Measurements from ENCODE around the gene C1QTNF8. TPM values are rescaled to one million over a fixed set of nuclear protein-coding genes. Genes with fewer than 3 reads are reported as not detected.
"Not testable (repeated sequence)": the region's sequence is repeated elsewhere in the genome, so short reads cannot be mapped to it uniquely, and the experiment has no call there.

The C1QTNF8 gene
- total RNA-seq, 1 donor from 2014 or later: not detected

DNA sequence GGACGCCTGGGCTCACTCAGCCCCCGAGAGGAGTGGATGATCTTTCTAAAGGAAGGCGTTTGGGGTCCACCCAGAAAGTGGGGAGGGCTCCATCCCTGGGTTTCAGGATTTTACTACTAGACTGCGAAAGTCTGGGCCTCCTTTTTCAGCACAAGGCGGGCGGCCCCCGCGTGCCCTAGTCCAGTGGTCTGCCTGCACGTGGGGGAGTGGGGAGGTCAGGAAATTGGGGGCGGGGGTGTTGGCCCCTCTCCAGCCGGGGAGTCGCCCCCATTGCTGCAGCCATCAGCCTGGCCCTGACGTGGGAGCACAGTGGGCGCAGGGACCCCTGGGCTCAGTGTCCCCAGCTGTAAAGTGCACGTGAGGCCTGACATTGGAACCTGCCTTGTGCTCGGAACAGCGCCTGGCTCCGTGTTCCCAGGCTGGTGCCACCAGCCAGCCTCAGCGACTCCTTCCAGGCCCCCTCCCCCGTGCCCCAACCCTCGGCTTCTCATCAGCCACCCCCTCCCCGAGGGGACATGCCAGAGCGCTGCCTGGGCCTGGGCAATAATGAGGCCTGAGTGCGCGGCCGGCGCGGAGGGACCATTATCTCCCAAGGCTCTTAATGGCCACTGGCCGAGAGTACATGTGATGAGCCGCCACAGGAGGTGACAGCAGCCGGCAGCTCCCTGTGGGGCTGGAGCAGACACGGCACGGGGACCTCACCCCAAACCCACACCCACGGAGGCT lies 2.4 kb upstream of the C1QTNF8 start:
- H3K36me3 Mint-ChIP-seq (ENCODE audit: low read depth): no peaks in the 10 kb centered on the region

DNA sequence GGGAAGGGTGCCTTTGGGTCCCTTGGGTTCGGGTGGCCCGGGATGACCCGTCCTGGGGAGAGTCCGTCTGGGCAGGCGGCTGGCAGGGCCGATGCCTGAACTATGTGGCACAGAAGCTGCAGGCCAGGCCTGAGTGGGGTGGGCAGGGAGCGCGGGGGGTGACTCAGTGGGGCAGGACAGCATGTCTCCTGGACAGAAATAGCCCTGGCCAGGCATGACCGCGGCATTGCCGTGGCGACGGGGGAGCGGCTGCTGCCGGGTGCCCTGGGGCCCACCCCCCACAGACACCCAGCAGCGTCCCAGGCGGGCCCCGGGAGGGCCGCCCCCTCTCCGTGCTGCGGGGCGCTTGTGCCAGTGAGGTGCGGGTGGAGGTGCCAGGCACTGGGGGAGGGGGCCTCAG lies 1.8 kb upstream of the C1QTNF8 start:
- no peak overlapping the region for H3K4me3 Mint-ChIP-seq
- intact Hi-C loops (cut with micrococcal nuclease): no loop called here
- no peak overlapping the region for H3K27ac Mint-ChIP-seq
- H3K9me3 Mint-ChIP-seq: no peaks in the 10 kb centered on the region
- DNase-seq: no peak
- H3K27me3 Mint-ChIP-seq: no peaks in the 10 kb centered on the region
- H3K36me3 Mint-ChIP-seq (ENCODE audit: low read depth): no peaks in the 10 kb centered on the region
- H3K4me1 Mint-ChIP-seq: no peaks in the 10 kb centered on the region

More for the DNA sequence above, 2.4 kb upstream of the C1QTNF8 start:
- H3K9me3 Mint-ChIP-seq: no peaks in the 10 kb centered on the region
- no peak overlapping the region for H3K27ac Mint-ChIP-seq
- H3K27me3 Mint-ChIP-seq: no peaks in the 10 kb centered on the region
- H3K4me3 Mint-ChIP-seq: no peak overlapping the region
- H3K4me1 Mint-ChIP-seq: no peaks in the 10 kb centered on the region
- intact Hi-C loops (cut with micrococcal nuclease): no loop called here
- no peak for DNase-seq

DNA sequence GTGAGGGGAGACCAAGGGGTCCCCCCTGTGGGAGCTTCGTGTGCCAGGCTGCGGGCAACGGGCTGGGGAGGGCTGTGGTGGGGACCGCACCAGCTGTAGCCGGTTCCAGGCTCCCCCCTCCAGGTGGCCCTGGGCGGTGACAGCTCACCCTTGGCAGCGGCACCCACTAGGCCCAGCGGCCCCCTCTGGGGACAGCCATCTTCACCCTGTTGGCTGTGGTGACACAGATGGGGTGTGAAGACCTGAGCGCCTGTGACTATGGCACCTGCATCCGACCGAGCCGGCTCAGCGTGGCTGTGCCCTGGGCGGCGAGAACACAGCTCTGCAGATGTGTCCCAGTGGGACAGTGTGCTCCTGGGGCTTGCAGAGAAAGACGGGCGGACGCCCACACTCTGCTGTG lies 1.1 kb upstream of the C1QTNF8 start:
- DNase-seq: no peak
- H3K4me3 Mint-ChIP-seq: no peak overlapping the region
- intact Hi-C loops (cut with micrococcal nuclease): no loop called here
- H3K4me1 Mint-ChIP-seq: no peaks in the 10 kb centered on the region
- H3K36me3 Mint-ChIP-seq (ENCODE audit: low read depth): no peaks in the 10 kb centered on the region
- H3K27me3 Mint-ChIP-seq: no peaks in the 10 kb centered on the region
- H3K9me3 Mint-ChIP-seq: no peaks in the 10 kb centered on the region
- H3K27ac Mint-ChIP-seq: no peak overlapping the region

DNA sequence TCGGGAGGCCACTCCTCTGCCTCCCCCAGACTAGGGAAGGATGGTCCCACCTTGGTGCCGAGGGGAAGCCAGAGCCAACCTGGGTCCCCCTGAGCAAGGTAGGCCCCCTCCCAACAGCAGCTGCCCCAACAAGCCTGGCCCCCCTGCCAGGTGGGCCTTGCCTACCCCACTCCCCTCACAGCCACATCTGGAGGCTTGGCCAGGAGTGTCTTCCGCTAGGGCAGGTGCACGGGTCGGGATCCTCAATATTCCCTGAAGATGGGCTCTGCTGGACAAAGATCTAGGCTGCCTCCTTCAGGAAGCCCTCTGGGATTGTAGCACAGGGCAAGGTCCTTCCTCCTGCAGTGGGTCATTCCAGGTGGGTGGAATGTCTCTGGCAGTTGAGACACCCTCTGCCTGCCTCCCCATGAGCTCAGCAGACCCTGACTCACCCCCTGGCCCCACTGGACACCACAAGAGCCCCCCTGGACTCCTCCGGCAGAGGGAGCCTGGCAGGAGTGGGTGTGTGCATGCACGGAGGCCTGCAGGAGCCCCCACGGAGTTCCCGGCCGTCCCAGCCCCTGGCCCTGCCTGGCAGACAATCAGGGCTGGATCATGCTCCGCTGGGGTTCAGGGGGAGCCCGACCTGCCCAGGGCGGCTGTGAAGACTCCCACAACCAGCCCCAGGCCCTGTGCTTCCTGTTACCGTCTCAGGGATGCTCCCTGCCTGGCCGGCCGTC lies 435 bp downstream of the C1QTNF8 start:
- Mint-ChIP-seq H3K36me3 (ENCODE audit: low read depth) (no peaks in the 10 kb centered on the region), H3K4me1 (no peaks in the 10 kb centered on the region), H3K27ac (no peak overlapping the region), H3K9me3 (no peaks in the 10 kb centered on the region), H3K4me3 (no peak overlapping the region), H3K27me3 (no peaks in the 10 kb centered on the region)
- intact Hi-C loops (cut with micrococcal nuclease): no loop called here
- no peak for DNase-seq

DNA sequence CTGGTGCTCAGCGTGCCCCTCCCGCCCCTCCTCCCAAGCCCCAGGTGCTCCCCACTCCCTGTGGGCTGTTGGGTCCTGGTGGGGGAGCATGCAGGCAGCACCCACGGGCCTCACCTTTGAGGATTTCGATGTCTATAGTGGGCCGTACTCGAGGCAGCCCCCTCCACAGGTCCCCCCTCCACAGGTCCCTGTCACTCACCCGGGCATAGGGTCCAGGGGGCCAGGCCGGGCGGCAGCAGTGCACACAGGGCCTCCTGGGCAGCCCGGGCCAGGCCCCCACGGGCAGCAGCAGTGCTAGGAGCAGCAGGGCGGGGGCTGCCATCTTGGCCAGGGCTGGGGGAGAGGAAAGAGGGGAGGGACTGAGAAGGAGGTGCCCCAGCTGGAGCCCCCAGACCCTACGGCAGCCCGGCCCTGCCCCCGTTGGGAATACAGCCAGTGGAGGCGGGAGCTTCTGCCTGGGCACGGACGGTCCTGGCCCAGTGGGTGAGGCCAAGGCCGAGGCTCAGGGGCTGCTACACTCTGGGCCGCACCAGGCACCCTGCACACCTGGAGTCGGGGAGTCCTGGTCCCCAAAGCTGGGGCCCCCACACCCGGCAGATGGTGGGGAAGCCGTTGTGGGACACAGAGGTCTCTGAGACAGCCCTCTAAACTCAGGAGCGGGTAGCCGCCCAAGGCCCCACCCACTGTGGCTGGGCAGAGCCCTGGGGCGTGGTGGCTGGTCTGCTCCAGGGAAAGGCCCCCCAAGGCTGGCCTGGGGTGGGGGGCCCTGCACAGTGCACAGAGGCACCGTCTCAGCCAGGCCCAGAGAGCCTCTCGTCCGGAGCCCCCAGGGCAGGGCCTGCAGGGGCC lies 1.2 kb downstream of the C1QTNF8 start:
- Mint-ChIP-seq H3K27ac (no peak overlapping the region), H3K4me3 (no peak overlapping the region), H3K4me1 (no peaks in the 10 kb centered on the region), H3K36me3 (ENCODE audit: low read depth) (no peaks in the 10 kb centered on the region), H3K9me3 (no peaks in the 10 kb centered on the region), H3K27me3 (no peaks in the 10 kb centered on the region)
- DNase-seq: no peak
- intact Hi-C loops (cut with micrococcal nuclease): no loop called here

DNA sequence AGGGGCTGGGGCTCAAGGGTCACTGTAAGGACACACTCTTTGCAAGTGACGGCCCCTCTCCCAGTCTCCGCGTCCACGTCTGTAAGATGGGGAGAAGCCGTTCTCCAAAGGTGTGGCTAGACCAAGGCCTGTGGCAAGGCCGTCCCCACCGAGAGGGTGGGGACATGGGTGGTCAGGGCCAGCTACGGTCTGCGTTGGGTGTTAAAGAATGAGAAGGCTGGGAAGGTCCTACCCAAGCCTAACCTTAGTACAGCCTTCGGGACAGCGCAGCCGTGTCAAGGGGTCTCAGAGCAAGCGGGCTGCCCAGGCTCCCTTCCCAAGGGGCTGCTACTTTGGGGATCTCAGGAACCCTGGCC lies 1.9 kb downstream of the C1QTNF8 start:
- Mint-ChIP-seq H3K4me1 (no peaks in the 10 kb centered on the region), H3K9me3 (no peaks in the 10 kb centered on the region), H3K36me3 (ENCODE audit: low read depth) (no peaks in the 10 kb centered on the region), H3K27ac (no peak overlapping the region), H3K27me3 (no peaks in the 10 kb centered on the region), H3K4me3 (no peak overlapping the region)
- intact Hi-C loops (cut with micrococcal nuclease): no loop called here
- no peak for DNase-seq

DNA sequence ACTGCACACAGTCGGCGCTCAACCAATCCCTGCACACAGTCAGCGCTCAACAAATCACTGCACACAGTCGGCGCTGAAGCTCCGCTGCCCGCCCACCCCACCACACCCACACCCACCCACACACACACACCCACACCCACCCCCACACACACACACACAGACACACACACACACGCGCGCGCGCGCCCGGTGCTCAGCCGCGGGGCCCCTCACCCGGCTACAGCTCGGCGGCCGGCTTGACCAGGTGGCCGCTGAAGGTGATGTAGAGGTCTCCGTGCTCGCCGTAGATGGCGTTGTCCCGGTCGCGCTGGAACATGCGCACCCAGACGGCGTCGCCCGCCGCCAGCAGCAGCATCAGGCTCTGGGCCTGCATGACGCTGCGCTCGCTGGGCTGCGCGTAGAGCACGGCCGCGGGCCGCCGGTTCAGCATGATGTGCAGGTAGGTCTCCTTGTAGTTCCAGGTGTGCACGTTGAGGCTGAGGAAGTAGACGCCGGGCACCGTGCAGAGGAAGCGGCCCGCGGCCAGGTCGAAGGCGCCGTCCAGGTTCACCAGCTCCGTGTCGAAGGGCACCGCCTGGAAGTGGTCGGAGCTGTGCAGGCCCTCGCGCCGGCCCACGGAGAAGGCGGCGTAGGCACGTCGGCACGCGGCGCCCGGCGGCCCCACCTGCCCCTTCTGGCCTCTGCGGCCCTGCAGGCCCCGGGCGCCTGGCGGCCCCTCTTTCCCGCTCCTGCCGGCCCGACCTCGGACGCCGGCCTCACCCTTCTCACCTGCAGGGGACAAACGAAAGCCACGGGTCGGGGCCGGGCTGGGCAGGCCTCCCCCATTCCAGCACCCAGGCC lies 2.5 kb downstream of the C1QTNF8 start:
- no peak for DNase-seq
- no peak overlapping the region for H3K27ac Mint-ChIP-seq

DNA sequence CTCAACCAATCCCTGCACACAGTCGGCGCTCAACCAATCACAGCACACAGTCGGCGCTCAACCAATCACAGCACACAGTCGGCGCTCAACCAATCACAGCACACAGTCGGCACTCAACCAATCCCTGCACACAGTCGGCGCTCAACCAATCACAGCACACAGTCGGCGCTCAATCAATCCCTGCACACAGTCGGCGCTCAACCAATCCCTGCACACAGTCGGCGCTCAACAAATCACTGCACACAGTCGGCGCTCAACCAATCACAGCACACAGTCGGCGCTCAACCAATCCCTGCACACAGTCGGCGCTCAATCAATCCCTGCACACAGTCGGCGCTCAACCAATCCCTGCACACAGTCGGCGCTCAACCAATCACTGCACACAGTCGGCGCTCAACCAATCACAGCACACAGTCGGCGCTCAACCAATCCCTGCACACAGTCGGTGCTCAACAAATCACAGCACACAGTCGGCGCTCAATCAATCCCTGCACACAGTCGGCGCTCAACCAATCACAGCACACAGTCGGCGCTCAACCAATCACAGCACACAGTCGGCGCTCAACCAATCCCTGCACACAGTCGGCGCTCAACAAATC lies 3.3 kb downstream of the C1QTNF8 start:
- H3K4me1 Mint-ChIP-seq; DNase-seq; H3K27ac Mint-ChIP-seq; intact Hi-C loops (cut with micrococcal nuclease); H3K4me3 Mint-ChIP-seq; H3K9me3 Mint-ChIP-seq; H3K27me3 Mint-ChIP-seq; H3K36me3 Mint-ChIP-seq (ENCODE audit: low read depth): not testable (repeated sequence)

More for the DNA sequence above, 2.5 kb downstream of the C1QTNF8 start:
- intact Hi-C loops (cut with micrococcal nuclease): no loop called here
- Mint-ChIP-seq H3K9me3 (no peaks in the 10 kb centered on the region), H3K4me1 (no peaks in the 10 kb centered on the region), H3K36me3 (ENCODE audit: low read depth) (no peaks in the 10 kb centered on the region), H3K4me3 (no peak overlapping the region), H3K27me3 (no peaks in the 10 kb centered on the region)

DNA sequence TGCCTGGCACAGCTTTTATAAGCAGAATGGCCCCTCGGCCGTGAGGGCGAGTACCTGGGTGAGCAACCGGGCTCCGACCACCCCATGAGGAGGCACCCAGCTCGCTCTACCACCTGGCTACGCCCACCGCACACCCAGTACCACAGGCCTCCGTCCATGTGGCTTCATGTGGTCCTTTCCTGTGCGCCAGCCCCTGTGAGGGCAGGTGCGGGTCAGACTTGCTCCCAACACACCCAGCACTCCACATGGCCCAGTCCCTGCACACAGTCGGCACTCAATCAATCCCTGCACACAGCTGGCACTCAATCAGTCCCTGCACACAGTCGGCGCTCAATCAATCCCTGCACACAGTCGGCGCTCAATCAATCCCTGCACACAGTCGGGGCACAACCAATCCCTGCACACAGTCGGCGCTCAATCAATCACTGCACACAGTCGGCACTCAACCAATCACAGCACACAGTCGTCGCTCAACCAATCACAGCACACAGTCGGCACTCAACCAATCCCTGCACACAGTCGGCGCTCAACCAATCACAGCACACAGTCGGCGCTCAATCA lies 4.0 kb downstream of the C1QTNF8 start:
- Mint-ChIP-seq H3K4me3 (no peak overlapping the region), H3K27me3 (no peaks in the 10 kb centered on the region), H3K36me3 (ENCODE audit: low read depth) (no peaks in the 10 kb centered on the region), H3K27ac (no peak overlapping the region), H3K9me3 (no peaks in the 10 kb centered on the region), H3K4me1 (no peaks in the 10 kb centered on the region)
- DNase-seq: no peak
- intact Hi-C loops (cut with micrococcal nuclease): no loop called here

DNA sequence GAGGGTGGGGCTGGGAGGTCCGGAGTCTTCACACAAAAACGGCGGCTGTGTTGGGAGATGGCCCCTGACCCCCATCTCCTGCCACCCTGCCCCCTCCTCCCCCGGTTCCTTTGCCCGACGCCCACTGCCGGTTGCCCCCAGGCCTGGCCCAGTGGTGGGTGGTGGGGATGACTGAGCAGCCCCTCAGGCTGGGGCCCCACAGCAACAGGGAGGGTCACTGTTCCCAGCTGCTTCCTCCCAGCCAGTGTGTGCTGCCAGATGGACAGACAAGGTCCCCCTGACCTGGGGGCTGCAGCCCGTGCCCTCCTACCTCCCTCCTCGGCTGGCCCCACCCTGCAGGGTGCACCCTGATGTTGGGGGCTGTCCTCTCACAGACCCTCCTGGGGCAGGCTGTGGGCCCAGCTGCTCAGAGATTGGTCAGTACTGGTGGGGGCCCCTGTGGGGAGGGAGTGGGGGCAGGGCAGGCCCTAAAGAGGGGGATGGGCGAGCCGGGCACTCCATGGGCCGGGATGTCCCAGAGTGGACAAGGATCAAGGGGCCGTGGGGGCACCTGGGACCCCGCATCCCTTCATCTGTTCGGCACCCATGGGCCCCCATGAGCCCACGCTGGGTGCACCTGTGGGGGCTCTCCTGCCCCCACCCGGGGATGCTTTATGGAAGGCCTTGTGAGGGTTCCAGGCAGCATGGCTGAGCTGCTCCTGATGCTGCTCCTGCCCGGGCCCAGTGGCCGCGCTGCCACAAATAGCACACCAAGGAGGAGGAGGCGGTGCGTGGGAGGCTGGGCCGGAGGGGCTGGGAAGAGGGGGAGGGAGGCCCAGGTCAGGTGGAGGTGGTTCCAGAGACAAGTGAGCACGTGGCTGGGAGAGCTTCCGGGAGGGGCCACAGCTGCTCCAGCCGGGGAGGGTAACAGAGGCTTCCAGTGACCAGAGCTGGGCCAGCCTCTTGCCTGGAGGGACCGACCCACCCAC lies 5.1 kb downstream of the C1QTNF8 start:
- no peak overlapping the region for H3K27ac Mint-ChIP-seq
- DNase-seq: no peak
- intact Hi-C loops (cut with micrococcal nuclease): no loop called here
- no peaks in the 10 kb centered on the region for H3K9me3 Mint-ChIP-seq
- no peak overlapping the region for H3K4me3 Mint-ChIP-seq
- H3K36me3 Mint-ChIP-seq (ENCODE audit: low read depth): no peaks in the 10 kb centered on the region
- H3K27me3 Mint-ChIP-seq: no peaks in the 10 kb centered on the region
- no peaks in the 10 kb centered on the region for H3K4me1 Mint-ChIP-seq

DNA sequence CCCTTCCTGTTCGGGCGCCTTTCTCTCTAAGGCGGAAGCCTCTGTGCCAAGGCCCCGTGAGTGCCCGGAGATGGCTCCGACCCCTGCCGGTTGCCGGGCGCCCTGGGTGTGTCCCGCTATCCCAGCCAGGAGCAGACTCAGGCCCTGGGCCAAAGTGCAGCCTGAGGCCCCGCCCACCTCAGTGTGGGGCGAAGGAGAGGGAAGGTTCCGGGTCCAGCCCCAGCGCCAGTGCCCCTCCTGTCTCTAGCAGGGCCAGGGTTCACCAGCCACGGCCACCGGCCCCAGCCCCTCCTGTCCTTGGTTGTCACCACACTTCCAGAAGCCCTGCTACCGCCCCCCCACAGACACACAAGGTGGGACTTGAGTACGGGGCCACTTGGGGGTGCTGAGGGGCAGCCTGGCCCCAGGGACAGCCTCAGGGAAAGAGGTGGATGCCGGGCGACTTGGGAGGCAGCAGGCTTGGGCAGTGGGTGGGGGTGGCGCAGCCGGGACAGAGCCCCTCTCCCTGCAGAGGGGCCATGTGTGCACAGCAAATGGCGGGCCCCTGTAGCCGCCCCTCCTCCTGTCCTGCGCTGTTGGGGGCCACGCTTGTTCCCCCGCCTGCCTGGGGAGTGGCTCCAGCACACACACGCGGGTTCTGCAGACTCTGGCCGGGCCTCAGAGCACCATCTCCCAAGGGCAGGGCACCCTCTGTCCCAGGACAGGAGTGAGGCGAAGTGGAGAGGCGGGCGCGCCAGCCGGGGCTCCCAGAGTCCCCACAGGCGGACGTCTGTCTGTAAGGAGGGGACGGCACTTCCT lies 6.0 kb downstream of the C1QTNF8 start:
- H3K9me3 Mint-ChIP-seq: peaks cover 8% of the 10 kb centered on the region
- no peaks in the 10 kb centered on the region for H3K27me3 Mint-ChIP-seq
- DNase-seq: no peak
- no peaks in the 10 kb centered on the region for H3K36me3 Mint-ChIP-seq (ENCODE audit: low read depth)
- H3K4me3 Mint-ChIP-seq: no peak overlapping the region
- intact Hi-C loops (cut with micrococcal nuclease): no loop called here
- no peaks in the 10 kb centered on the region for H3K4me1 Mint-ChIP-seq
- no peak overlapping the region for H3K27ac Mint-ChIP-seq

DNA sequence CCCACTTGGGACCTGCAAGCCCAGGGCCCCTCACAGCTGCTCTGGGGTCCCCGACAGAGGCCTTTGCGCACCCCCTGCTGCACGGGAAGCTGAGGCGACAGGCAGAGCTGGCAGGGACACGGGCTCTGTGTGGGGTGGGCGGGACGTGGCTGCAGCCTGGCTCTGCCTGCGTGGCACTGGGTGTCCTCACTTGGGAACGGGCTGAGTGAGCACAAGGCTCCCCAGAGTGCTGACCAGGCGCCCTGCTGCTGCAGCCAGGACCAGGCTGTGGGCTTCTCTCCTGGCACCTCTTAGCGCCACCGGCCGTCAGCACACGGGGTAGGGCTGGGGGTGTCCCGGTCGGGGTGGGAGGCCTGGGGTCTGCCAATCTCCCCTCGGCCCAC lies 6.6 kb downstream of the C1QTNF8 start:
- H3K4me3 Mint-ChIP-seq: no peak overlapping the region

More for the DNA sequence above, 6.6 kb downstream of the C1QTNF8 start:
- peaks cover 8% of the 10 kb centered on the region for H3K9me3 Mint-ChIP-seq
- no peaks in the 10 kb centered on the region for H3K27me3 Mint-ChIP-seq
- H3K36me3 Mint-ChIP-seq (ENCODE audit: low read depth): no peaks in the 10 kb centered on the region
- no peak for DNase-seq
- intact Hi-C loops (cut with micrococcal nuclease): no loop called here
- no peaks in the 10 kb centered on the region for H3K4me1 Mint-ChIP-seq
- no peak overlapping the region for H3K27ac Mint-ChIP-seq
